ENCODE data around the gene ZCWPW1. TPM values are rescaled to one million over a fixed set of nuclear protein-coding genes. Genes with fewer than 3 reads are reported as not detected.
"Not testable (repeated sequence)": the region's sequence is repeated elsewhere in the genome, so short reads cannot be mapped to it uniquely, and the experiment has no call there.

ZCWPW1 gene
- total RNA-seq, 1 donor from 2014 or later = 4.5 TPM

- DNase-seq (ENCODE audit: extremely low read depth, low read depth, low spot score) = no peak
These were observed 26.7 kb upstream of the ZCWPW1 start for GRCh38 chr7:100455206-100455605.

GRCh38 chr7:100453854-100454253 is 25.4 kb upstream of the ZCWPW1 start:
- not testable (repeated sequence) for DNase-seq (ENCODE audit: extremely low read depth, low read depth, low spot score)

GRCh38 chr7:100452513-100452912 is 24.0 kb upstream of the ZCWPW1 start:
- no peak for DNase-seq (ENCODE audit: extremely low read depth, low read depth, low spot score)

- no peak for DNase-seq (ENCODE audit: extremely low read depth, low read depth, low spot score)
These were observed 20.8 kb upstream of the ZCWPW1 start for GRCh38 chr7:100449190-100449795.

GRCh38 chr7:100447363-100447762 is 18.9 kb upstream of the ZCWPW1 start:
- not testable (repeated sequence) for DNase-seq (ENCODE audit: extremely low read depth, low read depth, low spot score)

GRCh38 chr7:100446040-100446439 is 17.5 kb upstream of the ZCWPW1 start:
- DNase-seq (ENCODE audit: extremely low read depth, low read depth, low spot score) = no peak

GRCh38 chr7:100444311-100445278 is 16.1 kb upstream of the ZCWPW1 start:
- DNase-seq (ENCODE audit: extremely low read depth, low read depth, low spot score) = peak; percentile 94

GRCh38 chr7:100443096-100443840 is 14.8 kb upstream of the ZCWPW1 start:
- DNase-seq (ENCODE audit: extremely low read depth, low read depth, low spot score) = no peak

GRCh38 chr7:100441641-100442535 is 13.4 kb upstream of the ZCWPW1 start:
- DNase-seq (ENCODE audit: extremely low read depth, low read depth, low spot score) = no peak

GRCh38 chr7:100439244-100439643 is 10.7 kb upstream of the ZCWPW1 start:
- DNase-seq (ENCODE audit: extremely low read depth, low read depth, low spot score) = not testable (repeated sequence)

- not testable (repeated sequence) for DNase-seq (ENCODE audit: extremely low read depth, low read depth, low spot score)
These were observed 10.2 kb upstream of the ZCWPW1 start for GRCh38 chr7:100438731-100439130.

- DNase-seq (ENCODE audit: extremely low read depth, low read depth, low spot score) = no peak
These were observed 9.7 kb upstream of the ZCWPW1 start for GRCh38 chr7:100438172-100438571.

- no peak for DNase-seq (ENCODE audit: extremely low read depth, low read depth, low spot score)
These were observed 8.9 kb upstream of the ZCWPW1 start for GRCh38 chr7:100437150-100438100.

- DNase-seq (ENCODE audit: extremely low read depth, low read depth, low spot score) = no peak
These were observed 7.2 kb upstream of the ZCWPW1 start for GRCh38 chr7:100435401-100436304.

- no peak for DNase-seq (ENCODE audit: extremely low read depth, low read depth, low spot score)
These were observed 6.0 kb upstream of the ZCWPW1 start for GRCh38 chr7:100434297-100435144.

GRCh38 chr7:100433592-100434296 is 5.2 kb upstream of the ZCWPW1 start:
- DNase-seq (ENCODE audit: extremely low read depth, low read depth, low spot score) = no peak

- no peak for DNase-seq (ENCODE audit: extremely low read depth, low read depth, low spot score)
These were observed 4.7 kb upstream of the ZCWPW1 start for GRCh38 chr7:100433276-100433591.

Measured in glomerular endothelial cell (primary cell).